Measurements from ENCODE around the gene CACNA2D1. TPM values are rescaled to one million over a fixed set of nuclear protein-coding genes. Genes with fewer than 3 reads are reported as not detected.

Gene CACNA2D1
- total and polyA plus RNA-seq, 7 donors: 0.23 to 115 (median 59.7) TPM

DNA sequence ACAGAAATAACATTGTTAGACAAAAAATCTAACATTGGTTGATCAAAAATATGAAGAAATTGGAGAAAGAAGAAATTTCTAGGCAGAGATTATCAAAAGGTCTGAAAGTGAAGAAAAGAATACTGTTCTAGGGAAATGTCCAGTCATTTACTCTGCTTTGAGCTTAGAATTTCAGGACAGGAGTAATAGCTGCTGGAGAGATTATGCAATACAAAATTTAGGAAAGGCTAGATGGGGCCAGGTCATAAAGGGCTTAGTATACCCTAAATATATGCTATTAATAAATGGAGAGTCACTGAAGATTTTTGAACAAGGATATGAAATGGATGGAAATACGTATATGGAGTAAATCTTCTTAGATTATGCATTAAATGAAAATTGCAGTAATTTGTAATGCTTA lies 279.2 kb downstream of the CACNA2D1 start:
- TF ChIP-seq POLR2AphosphoS5 (IDR thresholded peaks at IDR 0.05): no peak
- Histone ChIP-seq H3K36me3 (no peaks in the 10 kb centered on the region), H3K9me3 (no peaks in the 10 kb centered on the region), H3K4me1 (peaks cover 0 to 22% (median 13%) of the 10 kb centered on the region in 4 donors), H3K27me3 (no peaks in the 10 kb centered on the region), H3K4me3 (no peak overlapping the region), H3K27ac (no peak overlapping the region)
- intact Hi-C loops (cut with DNase I): no loop called here
- no peak for DNase-seq
- WGBS, 2 donors: 73 to 90% methylated on average over 1 of the region's 1 CpG

GRCh38 chr7:82163586-82163985 lies 280.0 kb downstream of the CACNA2D1 start:
- Histone ChIP-seq H3K4me1 (peaks cover 0 to 22% (median 13%) of the 10 kb centered on the region in 4 donors), H3K36me3 (no peaks in the 10 kb centered on the region), H3K27me3 (no peaks in the 10 kb centered on the region), H3K9me3 (no peaks in the 10 kb centered on the region), H3K4me3 (no peak overlapping the region), H3K27ac (no peak overlapping the region)
- 21 to 70% methylated on average over 1 of the region's 1 CpG for WGBS, 2 donors
- intact Hi-C loops (cut with DNase I): no loop called here
- no peak for TF ChIP-seq POLR2A (IDR thresholded peaks at IDR 0.05)
- no peak for TF ChIP-seq CTCF (IDR thresholded peaks at IDR 0.05)
- no peak for TF ChIP-seq POLR2AphosphoS5 (IDR thresholded peaks at IDR 0.05)
- no peak for TF ChIP-seq EP300 (IDR thresholded peaks at IDR 0.05)
- no peak for DNase-seq

- intact Hi-C loops (cut with DNase I): no loop called here
- Histone ChIP-seq H3K4me1 (peaks cover 0 to 34% (median 17%) of the 10 kb centered on the region in 4 donors), H3K27ac (no peak overlapping the region), H3K27me3 (no peaks in the 10 kb centered on the region), H3K9me3 (no peaks in the 10 kb centered on the region), H3K4me3 (no peak overlapping the region), H3K36me3 (no peaks in the 10 kb centered on the region)
- TF ChIP-seq EP300 (IDR thresholded peaks at IDR 0.05) (no peak), POLR2AphosphoS5 (IDR thresholded peaks at IDR 0.05) (no peak)
- WGBS, 2 donors: 52 to 55% methylated on average over 2 of the region's 2 CpGs
- DNase-seq: no peak
Observed at GRCh38 chr7:82162289-82162688, 281.3 kb downstream of the CACNA2D1 start.

DNA sequence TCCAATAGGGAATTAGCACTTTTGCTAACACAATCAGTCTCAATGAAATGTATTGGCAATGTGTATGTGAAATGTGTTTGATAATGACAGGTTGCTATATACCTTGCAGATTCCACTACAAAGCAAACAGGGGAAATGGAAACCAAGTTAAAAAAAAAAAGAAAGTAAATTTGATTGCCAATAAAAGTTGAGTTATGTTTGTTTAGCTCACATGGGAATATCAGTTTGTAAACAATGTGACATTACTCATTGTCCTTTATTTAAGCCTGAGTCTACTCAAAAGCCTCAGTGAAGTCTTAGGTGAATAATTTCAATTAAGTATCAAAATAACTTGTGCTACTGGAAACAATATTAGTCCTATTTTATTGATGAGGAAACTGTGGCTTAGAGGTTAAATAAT lies 285.2 kb downstream of the CACNA2D1 start:
- Histone ChIP-seq H3K27ac (no peak overlapping the region), H3K9me3 (no peaks in the 10 kb centered on the region), H3K36me3 (no peaks in the 10 kb centered on the region), H3K27me3 (no peaks in the 10 kb centered on the region), H3K4me1 (peaks cover 0 to 16% (median 3%) of the 10 kb centered on the region in 4 donors), H3K4me3 (no peak overlapping the region)
- TF ChIP-seq CTCF (IDR thresholded peaks at IDR 0.05) (no peak), EP300 (IDR thresholded peaks at IDR 0.05) (no peak), POLR2A (IDR thresholded peaks at IDR 0.05) (no peak), POLR2AphosphoS5 (IDR thresholded peaks at IDR 0.05) (no peak)
- intact Hi-C loops (cut with DNase I): no loop called here
- DNase-seq: no peak

DNA sequence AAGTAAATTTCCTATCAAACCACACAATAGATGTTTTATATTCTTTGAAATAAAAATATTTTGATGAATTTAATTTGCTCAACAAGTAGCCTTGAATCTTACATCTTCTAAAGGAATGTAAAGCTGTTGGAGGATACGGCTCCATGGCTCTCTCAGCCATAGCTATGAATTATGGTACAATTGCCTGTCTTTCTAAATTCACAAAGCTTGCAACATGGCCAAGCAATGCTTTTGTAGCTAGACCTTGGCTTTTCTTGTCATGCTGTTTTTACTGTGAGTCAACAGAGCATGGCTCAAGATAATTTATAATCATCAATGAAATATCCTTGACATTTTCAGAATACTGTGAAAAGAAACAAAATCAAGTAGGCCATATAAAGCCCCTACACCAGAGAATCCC lies 286.7 kb downstream of the CACNA2D1 start:
- Histone ChIP-seq H3K27ac (no peak overlapping the region), H3K9me3 (no peaks in the 10 kb centered on the region), H3K4me3 (no peak overlapping the region), H3K36me3 (no peaks in the 10 kb centered on the region), H3K27me3 (no peaks in the 10 kb centered on the region), H3K4me1 (peaks cover 0 to 16% (median 3%) of the 10 kb centered on the region in 4 donors)
- no peak for TF ChIP-seq POLR2A (IDR thresholded peaks at IDR 0.05)
- no peak for TF ChIP-seq CTCF (IDR thresholded peaks at IDR 0.05)
- no peak for TF ChIP-seq POLR2AphosphoS5 (IDR thresholded peaks at IDR 0.05)
- no peak for TF ChIP-seq EP300 (IDR thresholded peaks at IDR 0.05)
- 80 to 89% methylated on average over 1 of the region's 1 CpG for WGBS, 2 donors
- intact Hi-C loops (cut with DNase I): no loop called here
- DNase-seq: no peak

GRCh38 chr7:82156168-82156567 lies 287.4 kb downstream of the CACNA2D1 start:
- intact Hi-C loops (cut with DNase I): no loop called here
- Histone ChIP-seq H3K4me3 (no peak overlapping the region), H3K36me3 (no peaks in the 10 kb centered on the region), H3K27ac (no peak overlapping the region), H3K4me1 (peaks cover 0 to 16% (median 3%) of the 10 kb centered on the region in 4 donors), H3K9me3 (no peaks in the 10 kb centered on the region), H3K27me3 (no peaks in the 10 kb centered on the region)
- WGBS, 2 donors: 11 to 57% methylated on average over 3 of the region's 3 CpGs
- no peak for DNase-seq
- TF ChIP-seq POLR2A (IDR thresholded peaks at IDR 0.05): no peak
- TF ChIP-seq EP300 (IDR thresholded peaks at IDR 0.05): no peak
- TF ChIP-seq CTCF (IDR thresholded peaks at IDR 0.05): no peak
- no peak for TF ChIP-seq POLR2AphosphoS5 (IDR thresholded peaks at IDR 0.05)
